HepG2 (cell line): Measurements from ENCODE around the gene OTUD4. TPM values are rescaled to one million over a fixed set of nuclear protein-coding genes. Genes with fewer than 3 reads are reported as not detected.

Source experiments
- CENPX ChIP-seq: sonication (generic); formaldehyde crosslinking; IDR thresholded peaks from 2 replicates; pipeline ENCODE4 v1.9.0; 2021; ENCODE audit warnings: mild to moderate bottlenecking, missing genetic modification reagents, moderate library complexity
- FOSL1 ChIP-seq: sonication (generic); formaldehyde crosslinking; IDR thresholded peaks from 2 replicates; pipeline ENCODE4 v1.9.0; 2021; ENCODE audit warnings: missing genetic modification reagents, borderline replicate concordance
- GLI4 ChIP-seq: sonication (generic); formaldehyde crosslinking; IDR thresholded peaks from 2 replicates; pipeline ENCODE4 v1.5.1; 2020; ENCODE audit warnings: missing genetic modification reagents, mild to moderate bottlenecking, moderate library complexity, borderline replicate concordance
- KLF11 ChIP-seq: IDR thresholded peaks from 2 replicates; pipeline ENCODE4 v1.6.1; 2016; ENCODE audit warnings: missing compliant biosample characterization
- KMT2A ChIP-seq: sonication (generic); formaldehyde crosslinking; IDR thresholded peaks from 2 replicates; pipeline ENCODE4 v1.4.0; 2020; ENCODE audit warnings: missing genetic modification reagents
- PHF5A ChIP-seq: IDR thresholded peaks from one replicate; pipeline ENCODE4 v1.6.1; 2018; ENCODE audit warnings: low read depth, missing genetic modification reagents; ENCODE audit not compliant: unreplicated experiment
- PRPF4 ChIP-seq: fragments of 200-400 bp; formaldehyde crosslinking; IDR thresholded peaks from 2 replicates; pipeline ENCODE4 v1.6.1; 2016; ENCODE audit warnings: low read length, low read depth; ENCODE audit not compliant: poor library complexity, severe bottlenecking
- SOX6 ChIP-seq, 2 experiments: fragments of 450-650 bp in 1 of 2; sonication (generic) in 1 of 2; formaldehyde crosslinking in 1 of 2; IDR thresholded peaks; 2 replicates each; pipeline versions ENCODE4 v1.4.0 to v1.6.1; 2017 to 2020; ENCODE audit warnings: antibody characterized with exemption in 1 of 2, mild to moderate bottlenecking in 1 of 2, missing genetic modification reagents in 1 of 2
- SRSF9 ChIP-seq: fragments of 200-400 bp; formaldehyde crosslinking; IDR thresholded peaks from 2 replicates; pipeline ENCODE4 v1.6.1; 2018; ENCODE audit warnings: borderline replicate concordance, mild to moderate bottlenecking, low read depth, low read length; ENCODE audit not compliant: insufficient read depth, poor library complexity, severe bottlenecking
- TP53 ChIP-seq: sonication (generic); formaldehyde crosslinking; conservative IDR thresholded peaks from 2 replicates; pipeline ENCODE4 v1.4.0; 2020; ENCODE audit warnings: missing genetic modification reagents
- YEATS2 ChIP-seq: sonication (generic); formaldehyde crosslinking; IDR thresholded peaks from 2 replicates; pipeline ENCODE4 v1.4.0; 2020; ENCODE audit warnings: missing genetic modification reagents, borderline replicate concordance
- ZBTB21 ChIP-seq: sonication (generic); formaldehyde crosslinking; IDR thresholded peaks from 2 replicates; pipeline ENCODE4 v1.4.0; 2020; ENCODE audit warnings: missing genetic modification reagents
- ZFP82 ChIP-seq: sonication (generic); formaldehyde crosslinking; IDR thresholded peaks from 2 replicates; pipeline ENCODE4 v1.5.1; 2020; ENCODE audit warnings: mild to moderate bottlenecking, missing genetic modification reagents, borderline replicate concordance
- ZNF24 ChIP-seq: fragments of 450-650 bp; IDR thresholded peaks from 2 replicates; pipeline ENCODE4 v1.6.1; 2017; ENCODE audit warnings: antibody characterized with exemption, mild to moderate bottlenecking
- ZNF260 ChIP-seq: sonication (generic); formaldehyde crosslinking; IDR thresholded peaks from 2 replicates; pipeline ENCODE4 v1.4.0; 2020; ENCODE audit warnings: missing genetic modification reagents, low read depth, mild to moderate bottlenecking, borderline replicate concordance
- ZNF503 ChIP-seq: sonication (generic); formaldehyde crosslinking; IDR thresholded peaks from 2 replicates; pipeline ENCODE4 v1.4.0; 2020; ENCODE audit warnings: missing genetic modification reagents
- ZNF75D ChIP-seq: sonication (generic); formaldehyde crosslinking; IDR thresholded peaks from 2 replicates; pipeline ENCODE4 v1.8.1; 2023; ENCODE audit warnings: missing genetic modification reagents, mild to moderate bottlenecking, borderline replicate concordance
- ZNF781 ChIP-seq: sonication (generic); formaldehyde crosslinking; IDR thresholded peaks from 2 replicates; pipeline ENCODE4 v1.5.1; 2020; ENCODE audit warnings: borderline replicate concordance, mild to moderate bottlenecking, missing genetic modification reagents; ENCODE audit errors: not compliant biosample characterization
- ZNF850 ChIP-seq: sonication (generic); formaldehyde crosslinking; conservative IDR thresholded peaks from 2 replicates; pipeline ENCODE4 v1.9.0; 2021; ENCODE audit warnings: mild to moderate bottlenecking, missing genetic modification reagents
- polyA plus RNA-seq, 8 experiments: library from polyadenylated mRNA; depleted of rRNA in 3 of 8; stranded (reverse) in 7 of 8; unstranded in 1 of 8; fragments of >200 nt; fragmentation: Illumina TruSeq in 4 of 8; extraction: Trizol in 4 of 8; gene quantifications; 2 replicates each; pipeline versions ENCODE4 v1.2.1 to v1.2.3, GENCODE V29; 2011 to 2016; ENCODE audit warnings: low read depth in 4 of 8, missing spikeins in 1 of 8, mixed read lengths in 1 of 8; ENCODE audit not compliant: insufficient read depth in 1 of 8
- total RNA-seq, 5 experiments: library from RNA; depleted of rRNA; stranded (reverse); fragments of >200 nt; fragmentation: Illumina TruSeq; extraction: Trizol; gene quantifications; 2 replicates each; pipeline ENCODE4 v1.2.3, GENCODE V29; 2016; ENCODE audit warnings: low read depth in 1 of 5
- TF ChIP-seq, protein P1 (sequence below): sonication (generic); formaldehyde crosslinking; IDR thresholded peaks from 2 replicates; pipeline ENCODE4 v1.8.0; 2022; ENCODE audit warnings: mild to moderate bottlenecking, missing genetic modification reagents
- TF ChIP-seq, protein P2 (sequence below): IDR thresholded peaks from 2 replicates; pipeline ENCODE4 v1.6.1; 2016; ENCODE audit warnings: missing biosample characterization, missing genetic modification reagents, low read depth
- TF ChIP-seq, protein P3 (sequence below): sonication (generic); formaldehyde crosslinking; IDR thresholded peaks from 2 replicates; pipeline ENCODE4 v1.8.0; 2022; ENCODE audit warnings: mild to moderate bottlenecking, missing genetic modification reagents, borderline replicate concordance

Gene OTUD4
- total and polyA plus RNA-seq, 2 of the 13 experiments (the other 11 are each of a cell fraction or from before 2014, with no cell fraction given) = 16.1 to 18.0 TPM

DNA sequence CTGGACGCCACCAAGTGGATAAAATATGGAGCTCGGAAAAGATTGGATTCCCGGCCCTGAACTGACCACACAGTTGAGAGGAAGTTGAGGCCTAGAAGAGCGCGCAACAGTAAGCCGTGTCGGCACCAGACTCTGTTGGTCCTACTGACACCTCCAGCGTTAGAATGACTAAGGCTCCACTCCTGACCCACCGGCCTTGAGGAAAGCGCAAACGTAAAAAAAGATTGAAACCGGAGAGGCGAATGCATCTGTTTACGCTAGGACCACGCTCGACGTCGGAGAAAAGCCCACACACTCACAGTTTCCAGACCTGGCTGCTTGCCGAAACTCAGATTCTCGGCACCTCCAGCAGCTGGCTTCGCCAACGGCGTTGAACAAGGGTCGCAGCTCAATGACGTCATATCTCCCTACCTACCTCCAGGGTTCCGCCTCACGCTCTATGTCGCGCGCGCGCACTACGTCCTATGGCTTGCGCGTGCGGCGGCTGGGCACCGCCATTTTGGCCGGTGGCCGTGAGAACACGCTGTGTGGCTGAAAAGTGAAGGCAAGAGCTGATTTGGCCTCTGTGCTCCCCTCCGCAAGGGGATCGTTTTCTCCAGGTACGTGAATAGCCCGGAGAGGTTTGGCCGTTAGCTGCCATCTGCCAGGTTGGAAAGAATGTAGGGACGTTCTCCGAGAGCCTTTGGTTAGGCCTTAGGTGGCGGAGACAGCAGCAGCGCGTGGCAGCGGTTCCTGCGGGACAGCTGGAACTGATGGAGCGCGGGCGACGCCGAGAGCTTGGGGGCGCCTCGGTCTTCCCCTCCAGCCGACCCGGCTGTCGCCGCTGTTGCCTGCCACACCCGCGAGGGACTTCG lies 82.3 kb downstream of the OTUD4 start, which contains the start of the genes ABCE1 and ANAPC10 (continued):
- TF ChIP-seq ZBTB21 = peak; percentile 88
- no peak for TF ChIP-seq FOSL1
- TF ChIP-seq ZNF850 = no peak
- TF ChIP-seq ZNF75D = no peak
- no peak for TF ChIP-seq CENPX (CRISPR knock-in tag)
- TF ChIP-seq GLI4 (CRISPR knock-in tag) = peak; percentile 93; the same call in 1 of the 2 replicates
- no peak for TF ChIP-seq PRPF4
- TF ChIP-seq SRSF9 = no peak
- peak; percentile 98 for TF ChIP-seq KMT2A
- 0 out of 2 replicates have a peak, but pooled peaks have one; percentile 57 for TF ChIP-seq TP53 (CRISPR knock-in tag)
- TF ChIP-seq, protein P1, sequence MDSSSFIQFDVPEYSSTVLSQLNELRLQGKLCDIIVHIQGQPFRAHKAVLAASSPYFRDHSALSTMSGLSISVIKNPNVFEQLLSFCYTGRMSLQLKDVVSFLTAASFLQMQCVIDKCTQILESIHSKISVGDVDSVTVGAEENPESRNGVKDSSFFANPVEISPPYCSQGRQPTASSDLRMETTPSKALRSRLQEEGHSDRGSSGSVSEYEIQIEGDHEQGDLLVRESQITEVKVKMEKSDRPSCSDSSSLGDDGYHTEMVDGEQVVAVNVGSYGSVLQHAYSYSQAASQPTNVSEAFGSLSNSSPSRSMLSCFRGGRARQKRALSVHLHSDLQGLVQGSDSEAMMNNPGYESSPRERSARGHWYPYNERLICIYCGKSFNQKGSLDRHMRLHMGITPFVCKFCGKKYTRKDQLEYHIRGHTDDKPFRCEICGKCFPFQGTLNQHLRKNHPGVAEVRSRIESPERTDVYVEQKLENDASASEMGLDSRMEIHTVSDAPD (CRISPR knock-in tag) = peak; percentile 84
- TF ChIP-seq ZNF260 (CRISPR knock-in tag) = no peak
- no peak for TF ChIP-seq ZFP82 (CRISPR knock-in tag)
- TF ChIP-seq ZNF781 (CRISPR knock-in tag) = peak; percentile 96
- TF ChIP-seq ZNF503 = no peak
- TF ChIP-seq PHF5A (CRISPR knock-in tag) = no peak
- TF ChIP-seq SOX6 (IDR thresholded peaks at IDR 0.05) = no peak
- TF ChIP-seq SOX6 (CRISPR knock-in tag; IDR thresholded peaks at IDR 0.05) = peak; percentile 81
- TF ChIP-seq, protein P2, sequence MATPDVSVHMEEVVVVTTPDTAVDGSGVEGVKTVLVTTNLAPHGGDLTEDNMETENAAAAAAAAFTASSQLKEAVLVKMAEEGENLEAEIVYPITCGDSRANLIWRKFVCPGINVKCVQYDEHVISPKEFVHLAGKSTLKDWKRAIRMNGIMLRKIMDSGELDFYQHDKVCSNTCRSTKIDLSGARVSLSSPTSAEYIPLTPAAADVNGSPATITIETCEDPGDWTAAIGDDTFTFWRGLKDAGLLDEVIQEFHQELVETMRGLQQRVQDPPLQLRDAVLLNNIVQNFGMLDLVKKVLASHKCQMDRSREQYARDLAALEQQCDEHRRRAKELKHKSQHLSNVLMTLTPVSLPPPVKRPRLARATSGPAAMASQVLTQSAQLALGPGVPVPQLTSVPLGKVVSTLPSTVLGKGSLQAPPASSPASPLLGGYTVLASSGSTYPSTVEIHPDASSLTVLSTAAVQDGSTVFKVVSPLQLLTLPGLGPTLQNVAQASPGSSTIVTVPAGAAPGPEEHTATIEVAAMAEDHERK = peak; percentile 92
- TF ChIP-seq KLF11 (CRISPR knock-in tag) = peak; percentile 69; the same call in 1 of the 2 replicates
- peak; percentile 94 for TF ChIP-seq YEATS2 (CRISPR knock-in tag)
- TF ChIP-seq, protein P3, sequence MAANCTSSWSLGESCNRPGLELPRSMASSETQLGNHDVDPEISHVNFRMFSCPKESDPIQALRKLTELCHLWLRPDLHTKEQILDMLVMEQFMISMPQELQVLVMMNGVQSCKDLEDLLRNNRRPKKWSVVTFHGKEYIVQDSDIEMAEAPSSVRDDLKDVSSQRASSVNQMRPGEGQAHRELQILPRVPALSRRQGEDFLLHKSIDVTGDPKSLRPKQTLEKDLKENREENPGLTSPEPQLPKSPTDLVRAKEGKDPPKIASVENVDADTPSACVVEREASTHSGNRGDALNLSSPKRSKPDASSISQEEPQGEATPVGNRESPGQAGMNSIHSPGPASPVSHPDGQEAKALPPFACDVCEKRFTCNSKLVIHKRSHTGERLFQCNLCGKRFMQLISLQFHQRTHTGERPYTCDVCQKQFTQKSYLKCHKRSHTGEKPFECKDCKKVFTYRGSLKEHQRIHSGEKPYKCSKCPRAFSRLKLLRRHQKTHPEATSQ (CRISPR knock-in tag) = peak; percentile 69; the same call in 1 of the 2 replicates
- TF ChIP-seq ZNF24 = no peak
